HG03342 (cell line): Measurements from ENCODE around the gene ARHGAP18.

Experiments
- ATAC-seq: cut with Tn5 transposase; IDR thresholded peaks from one replicate; pipeline ENCODE4 v1.9.1; 2021; ENCODE audit warnings: mild to moderate bottlenecking, moderate library complexity; ENCODE audit not compliant: unreplicated experiment

ARHGAP18 gene

GRCh38 chr6:129709769-129710449 is at the start of gene ARHGAP18:
Gene ARHGAP18, minus strand, starts transcription at chr6:129710177. Its CDS starts 41 bp downstream, at chr6:129710136.
- ATAC-seq, result peak; percentile 96

- no peak for ATAC-seq
These were observed 45.8 kb upstream of the ARHGAP18 start for GRCh38 chr6:129755787-129756186.

- no peak for ATAC-seq
These were observed 44.8 kb upstream of the ARHGAP18 start for GRCh38 chr6:129754750-129755149.

- ATAC-seq, result no peak
These were observed 43.4 kb upstream of the ARHGAP18 start for GRCh38 chr6:129753422-129753821.

- ATAC-seq, result no peak
These were observed 41.4 kb upstream of the ARHGAP18 start for GRCh38 chr6:129751384-129751783.

- ATAC-seq, result no peak
These were observed 40.4 kb upstream of the ARHGAP18 start for GRCh38 chr6:129750360-129750759.

GRCh38 chr6:129749749-129750120 is 39.8 kb upstream of the ARHGAP18 start:
- ATAC-seq, result peak; percentile 32

GRCh38 chr6:129748901-129749748 is 39.1 kb upstream of the ARHGAP18 start:
- ATAC-seq, result no peak

GRCh38 chr6:129748212-129748900 is 38.4 kb upstream of the ARHGAP18 start:
- peak; percentile 91 for ATAC-seq

- no peak for ATAC-seq
These were observed 37.7 kb upstream of the ARHGAP18 start for GRCh38 chr6:129747588-129748112.

GRCh38 chr6:129744880-129745237 is 34.9 kb upstream of the ARHGAP18 start:
- no peak for ATAC-seq

- ATAC-seq, result no peak
These were observed 34.4 kb upstream of the ARHGAP18 start for GRCh38 chr6:129744201-129744879.

- no peak for ATAC-seq
These were observed 30.0 kb upstream of the ARHGAP18 start for GRCh38 chr6:129740013-129740412.

- no peak for ATAC-seq
These were observed 26.1 kb upstream of the ARHGAP18 start for GRCh38 chr6:129736105-129736504.

- ATAC-seq, result no peak
These were observed 23.3 kb upstream of the ARHGAP18 start for GRCh38 chr6:129733290-129733689.

GRCh38 chr6:129732542-129732941 is 22.6 kb upstream of the ARHGAP18 start:
- ATAC-seq, result no peak

- ATAC-seq, result no peak
These were observed 22.1 kb upstream of the ARHGAP18 start for GRCh38 chr6:129732034-129732433.

GRCh38 chr6:129731428-129731827 is 21.5 kb upstream of the ARHGAP18 start:
- ATAC-seq, result no peak

- ATAC-seq, result peak; percentile 74
These were observed 20.6 kb upstream of the ARHGAP18 start for GRCh38 chr6:129730477-129731165.

GRCh38 chr6:129726650-129727049 is 16.7 kb upstream of the ARHGAP18 start:
- ATAC-seq, result no peak
